ENCODE data around the gene MARS1. TPM values are rescaled to one million over a fixed set of nuclear protein-coding genes. Genes with fewer than 3 reads are reported as not detected.
A peak's percentile ranks its signal among the peaks of the same experiment; 100 is the strongest.
"Not testable (repeated sequence)": the region's sequence is repeated elsewhere in the genome, so short reads cannot be mapped to it uniquely, and the experiment has no call there.

MARS1 gene
- total RNA-seq, 4 donors from 2014 or later: 55.2 to 173 (median 97.8) TPM

DNA sequence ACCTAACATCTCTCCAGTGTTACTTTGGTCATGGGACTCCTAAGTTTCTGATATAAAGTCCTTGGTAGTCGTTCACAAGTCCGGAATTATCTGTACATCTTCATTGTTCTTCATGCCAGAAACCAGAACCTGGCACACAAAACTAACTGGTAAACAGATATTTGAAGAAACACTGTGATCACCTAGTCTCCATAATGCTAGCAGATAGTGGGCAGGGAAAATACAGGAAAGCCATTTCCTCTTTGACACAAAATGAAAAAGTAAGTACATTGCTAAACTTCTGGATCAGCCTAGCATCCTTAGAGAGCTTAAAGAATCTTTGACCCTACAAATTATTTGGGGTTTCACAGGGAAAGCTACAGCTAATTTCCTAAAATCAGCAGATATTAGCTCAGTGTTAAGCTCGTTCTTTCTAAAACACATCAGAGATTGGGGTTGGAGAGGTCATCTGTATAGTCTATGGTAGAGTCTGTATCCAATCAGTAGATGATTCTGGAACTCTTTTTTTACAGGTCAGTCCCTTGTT, 27.6 kb downstream of the MARS1 start:
- no peaks in the 10 kb centered on the region for H3K9me3 ChIP-seq

DNA sequence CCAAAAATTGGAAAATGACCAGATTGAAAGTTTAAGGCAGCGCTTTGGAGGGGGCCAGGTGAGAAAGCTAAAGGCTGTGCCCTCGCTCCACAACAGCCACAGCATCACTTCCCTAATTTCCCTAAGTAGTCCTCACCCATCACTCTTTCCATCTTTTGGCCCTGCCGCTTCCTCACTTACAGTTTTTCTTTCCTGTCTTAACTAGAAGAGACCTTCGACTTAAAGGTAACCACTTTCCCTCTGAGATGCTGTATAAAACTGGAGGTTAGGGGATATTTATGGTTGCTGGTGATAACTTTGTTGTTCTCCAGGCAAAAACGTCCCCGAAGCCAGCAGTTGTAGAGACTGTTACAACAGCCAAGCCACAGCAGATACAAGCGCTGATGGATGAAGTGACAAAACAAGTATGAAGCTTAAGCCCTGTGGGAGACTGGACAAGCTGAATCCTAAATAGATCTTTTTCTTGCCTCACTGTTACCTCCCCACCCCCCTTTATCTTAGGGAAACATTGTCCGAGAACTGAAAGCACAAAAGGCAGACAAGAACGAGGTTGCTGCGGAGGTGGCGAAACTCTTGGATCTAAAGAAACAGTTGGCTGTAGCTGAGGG, 28.2 kb downstream of the MARS1 start:
- peaks cover 45 to 51% of the 10 kb centered on the region in 2 donors for H3K36me3 ChIP-seq
- no peak for DNase-seq
- intact Hi-C loops (cut with DNase I): no loop called here
- WGBS, 2 donors: 85 to 90% methylated on average over 11 of the region's 11 CpGs
- no peaks in the 10 kb centered on the region for H3K27me3 ChIP-seq
- peaks cover 19 to 29% of the 10 kb centered on the region in 2 donors for H3K4me1 ChIP-seq
- H3K9me3 ChIP-seq: no peaks in the 10 kb centered on the region
- no peak overlapping the region for H3K4me3 ChIP-seq (replicated peaks in 1 of 3)
- no peak overlapping the region for H3K27ac ChIP-seq
- TF ChIP-seq CTCF (IDR thresholded peaks at IDR 0.05) (no peak), POLR2A (IDR thresholded peaks at IDR 0.05) (no peak)

More for the DNA sequence above, 27.6 kb downstream of the MARS1 start:
- no peak for TF ChIP-seq CTCF (IDR thresholded peaks at IDR 0.05)
- no peak for TF ChIP-seq POLR2A (IDR thresholded peaks at IDR 0.05)
- Histone ChIP-seq H3K27me3 (no peaks in the 10 kb centered on the region), H3K4me1 (peaks cover 17 to 26% of the 10 kb centered on the region in 2 donors), H3K36me3 (peaks cover 45 to 51% of the 10 kb centered on the region in 2 donors), H3K4me3 (replicated peaks in 1 of 3) (no peak overlapping the region), H3K27ac (no peak overlapping the region)
- 83 to 86% methylated on average over 3 of the region's 3 CpGs for WGBS, 2 donors
- no peak for DNase-seq
- intact Hi-C loops (cut with DNase I): no loop called here

DNA sequence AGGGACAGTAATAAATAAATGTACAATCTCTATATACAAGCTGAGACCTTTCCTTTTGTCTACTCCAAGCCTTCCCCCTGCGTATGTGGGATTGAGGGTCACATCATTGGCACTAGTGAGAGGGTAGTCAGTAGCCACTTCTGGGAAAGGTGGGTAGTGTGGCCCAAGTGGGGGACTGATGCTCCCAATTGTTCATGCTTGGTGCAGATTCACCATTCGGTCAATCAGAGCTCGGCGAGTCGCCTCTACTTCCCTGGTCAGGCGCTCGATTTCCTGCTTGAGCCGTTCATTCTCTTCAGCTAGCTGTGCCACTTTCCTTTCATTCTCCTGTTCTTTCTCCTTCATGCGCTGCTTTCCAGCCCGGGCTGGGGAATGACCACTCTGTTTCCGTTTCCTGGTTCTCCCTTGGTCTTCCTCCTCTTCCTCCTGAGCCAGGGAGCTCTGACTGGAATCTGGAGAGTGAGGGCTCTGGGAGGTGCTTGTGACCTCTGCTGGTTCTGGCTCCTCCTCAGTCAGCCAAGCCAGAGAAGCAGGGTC, 28.8 kb downstream of the MARS1 start:
- no peak for DNase-seq
- H3K4me3 ChIP-seq (replicated peaks in 1 of 3): no peak overlapping the region
- intact Hi-C loops (cut with DNase I): no loop called here
- H3K27ac ChIP-seq: peak overlapping the region in 2 of 3 donors; percentile 7 to 97
- no peaks in the 10 kb centered on the region for H3K9me3 ChIP-seq
- TF ChIP-seq POLR2A (IDR thresholded peaks at IDR 0.05) (no peak), CTCF (IDR thresholded peaks at IDR 0.05) (no peak)
- no peaks in the 10 kb centered on the region for H3K27me3 ChIP-seq
- H3K36me3 ChIP-seq: peaks cover 45 to 49% of the 10 kb centered on the region in 2 donors
- 90% methylated on average over 11 of the region's 11 CpGs for WGBS, 2 donors
- peaks cover 25 to 35% of the 10 kb centered on the region in 2 donors for H3K4me1 ChIP-seq

DNA sequence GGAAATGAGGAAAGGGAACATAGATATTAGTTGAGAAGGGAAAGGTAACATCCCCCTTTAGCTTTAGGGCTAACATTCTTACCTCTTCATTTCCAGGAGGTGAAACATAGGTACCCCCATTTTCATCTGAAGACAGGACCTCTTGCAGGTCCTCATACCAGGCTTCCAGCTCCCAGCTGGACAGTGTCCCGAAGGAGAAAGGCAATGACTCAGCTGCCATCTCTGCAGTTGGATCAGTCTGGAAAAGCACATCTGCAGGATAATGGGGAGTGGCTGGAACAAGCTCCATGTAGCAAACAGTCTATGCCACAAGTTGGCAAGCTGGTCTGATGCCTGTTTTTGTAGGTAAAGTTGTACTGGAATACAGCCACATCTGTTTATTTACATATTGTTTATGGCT, 29.3 kb downstream of the MARS1 start:
- H3K27me3 ChIP-seq: no peaks in the 10 kb centered on the region
- H3K9me3 ChIP-seq: no peaks in the 10 kb centered on the region
- DNase-seq: no peak
- H3K4me3 ChIP-seq (replicated peaks in 1 of 3): no peak overlapping the region
- peaks cover 44% of the 10 kb centered on the region in 2 donors for H3K36me3 ChIP-seq
- H3K27ac ChIP-seq: peak overlapping the region in 2 of 3 donors; percentile 7 to 97
- H3K4me1 ChIP-seq: peaks cover 30 to 40% of the 10 kb centered on the region in 2 donors
- TF ChIP-seq POLR2A (IDR thresholded peaks at IDR 0.05): no peak
- TF ChIP-seq CTCF (IDR thresholded peaks at IDR 0.05): no peak
- intact Hi-C loops (cut with DNase I): no loop called here
- 0 to 38% methylated on average over 1 of the region's 1 CpG for WGBS, 2 donors

DNA sequence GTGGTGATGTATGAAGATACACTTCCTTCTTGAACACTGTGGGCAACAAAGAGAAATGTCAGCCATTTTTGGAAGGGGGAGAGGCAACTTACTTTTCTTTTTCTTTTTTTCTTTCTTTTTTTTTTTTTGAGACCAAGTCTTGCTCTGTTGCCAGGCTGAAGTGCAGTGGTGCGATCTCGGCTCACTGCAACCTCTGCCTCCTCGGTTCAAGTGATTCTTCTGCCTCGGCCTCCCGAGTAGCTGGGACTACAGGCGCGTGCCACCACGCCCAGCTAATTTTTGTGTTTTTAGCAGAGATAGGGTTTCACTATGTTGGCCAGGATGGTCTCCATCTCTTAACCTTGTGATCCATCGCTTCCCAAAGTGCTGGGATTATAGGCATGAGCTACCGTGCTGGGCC, 29.9 kb downstream of the MARS1 start:
- H3K9me3 ChIP-seq; intact Hi-C loops (cut with DNase I); DNase-seq; H3K4me3 ChIP-seq (replicated peaks in 1 of 3); H3K27me3 ChIP-seq: not testable (repeated sequence)
- H3K36me3 ChIP-seq: peaks cover 39% of the 10 kb centered on the region in 2 donors
- 78 to 80% methylated on average over 10 of the region's 10 CpGs for WGBS, 2 donors
- peak overlapping the region; percentile 50 to 97 (median 97) for H3K27ac ChIP-seq
- peaks cover 32 to 41% of the 10 kb centered on the region in 2 donors for H3K4me1 ChIP-seq
